CD4-positive, alpha-beta T cell treated with Interleukin-10 for 1 hour (primary cell): ENCODE data around the gene OR52K2.
A peak's percentile ranks its signal among the peaks of the same experiment; 100 is the strongest.
"Not testable (repeated sequence)": the region's sequence is repeated elsewhere in the genome, so short reads cannot be mapped to it uniquely, and the experiment has no call there.

Experiments used
- DNase-seq: peaks from one replicate; pipeline ENCODE4 v3.0.0-alpha.2; 2020

OR52K2 gene

DNA sequence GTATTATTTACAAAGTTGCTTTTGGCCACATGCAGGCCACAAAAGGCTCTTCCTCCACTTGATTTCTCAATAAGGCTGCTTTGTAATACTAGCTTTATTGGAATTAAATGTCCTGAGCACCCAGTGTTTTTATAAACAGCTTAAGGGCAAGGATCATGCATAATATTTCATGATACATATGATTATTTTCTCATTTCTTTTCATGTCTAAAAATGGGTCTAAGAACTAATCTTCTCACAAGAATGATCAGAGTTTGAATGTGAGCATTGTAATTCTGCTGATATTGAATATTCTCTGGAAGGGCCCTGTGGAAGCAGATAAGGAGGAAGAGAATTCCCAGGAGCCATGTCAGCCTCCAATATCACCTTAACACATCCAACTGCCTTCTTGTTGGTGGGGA, at the start of gene OR52K2:
OR52K2 (plus strand) TSS at position 301 of the 400 bp plus-strand sequence; CDS start at position 346, 45 bp downstream.
- no peak for DNase-seq

DNA sequence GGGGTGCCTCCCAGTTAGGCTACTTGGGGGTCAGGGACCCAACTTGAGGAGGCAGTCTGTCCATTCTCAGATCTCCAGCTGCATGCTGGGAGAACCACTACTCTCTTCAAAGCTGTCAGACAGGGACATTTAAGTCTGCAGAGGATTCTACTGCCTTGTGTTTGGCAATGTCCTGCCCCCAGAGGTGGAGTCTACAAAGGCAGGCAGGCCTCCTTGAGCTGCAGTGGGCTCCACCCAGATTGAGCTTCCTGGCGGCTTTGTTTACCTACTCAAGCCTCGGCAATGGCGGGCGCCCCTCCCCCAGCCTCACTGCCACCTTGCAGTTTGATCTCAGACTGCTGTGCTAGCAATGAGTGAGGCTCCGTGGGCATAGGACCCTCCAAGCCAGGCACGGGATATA, 42.9 kb upstream of the OR52K2 start:
- not testable (repeated sequence) for DNase-seq

DNA sequence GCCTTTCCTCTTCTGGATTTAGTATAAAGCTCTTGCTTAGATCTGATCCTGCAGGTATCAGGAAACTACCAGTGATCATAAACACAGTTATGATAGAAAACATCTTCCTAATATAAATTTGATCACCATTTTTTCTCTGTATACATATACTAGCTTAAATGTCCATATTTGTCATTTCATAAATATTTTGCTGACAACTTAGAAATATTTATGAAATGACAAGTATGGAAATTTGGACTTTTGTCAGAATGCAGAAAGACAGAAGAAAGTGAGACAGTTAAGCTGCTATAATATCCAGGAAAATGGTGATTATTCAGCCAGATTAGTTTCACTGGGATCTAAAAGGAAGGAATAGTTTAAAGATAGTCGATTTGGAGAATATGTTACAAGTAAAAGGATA, 32.8 kb upstream of the OR52K2 start:
- DNase-seq, result no peak

DNA sequence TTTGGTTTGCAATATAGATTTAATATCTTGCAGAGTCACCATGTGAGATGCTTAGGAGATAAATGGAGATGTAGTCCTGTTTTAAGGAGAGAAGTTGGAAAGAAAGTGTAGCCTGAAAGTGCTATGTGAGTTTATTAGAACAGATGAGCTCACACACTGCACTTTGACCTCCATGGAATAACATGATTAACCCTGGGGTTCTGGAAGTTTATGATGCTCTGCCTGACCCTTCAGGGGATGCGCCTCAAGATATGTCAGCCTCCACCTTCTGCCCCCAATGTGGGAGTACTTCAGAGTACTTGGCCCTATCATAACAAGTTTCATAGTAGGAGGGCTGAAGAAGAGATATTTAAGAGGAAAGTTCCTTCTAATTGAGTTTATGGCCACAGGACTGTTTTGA, 32.3 kb upstream of the OR52K2 start:
- DNase-seq, result no peak

DNA sequence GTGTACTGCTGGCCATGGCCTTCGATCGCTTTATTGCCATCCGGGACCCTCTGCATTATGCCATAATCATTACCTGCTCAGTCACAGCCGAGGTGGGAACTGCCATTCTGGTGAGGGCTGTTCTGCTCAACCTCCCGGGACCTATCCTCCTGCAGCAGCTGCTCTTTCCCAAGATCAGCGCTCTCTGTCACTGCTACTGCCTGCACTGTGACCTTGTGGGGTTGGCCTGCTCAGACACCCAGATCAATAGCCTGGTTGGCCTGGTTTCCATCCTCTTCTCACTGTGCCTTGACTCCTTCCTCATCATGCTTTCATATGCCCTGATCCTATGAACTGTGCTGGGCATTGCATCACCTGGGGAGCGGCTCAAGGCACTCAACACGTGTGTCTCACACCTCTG, 30.7 kb upstream of the OR52K2 start:
- DNase-seq, result no peak

DNA sequence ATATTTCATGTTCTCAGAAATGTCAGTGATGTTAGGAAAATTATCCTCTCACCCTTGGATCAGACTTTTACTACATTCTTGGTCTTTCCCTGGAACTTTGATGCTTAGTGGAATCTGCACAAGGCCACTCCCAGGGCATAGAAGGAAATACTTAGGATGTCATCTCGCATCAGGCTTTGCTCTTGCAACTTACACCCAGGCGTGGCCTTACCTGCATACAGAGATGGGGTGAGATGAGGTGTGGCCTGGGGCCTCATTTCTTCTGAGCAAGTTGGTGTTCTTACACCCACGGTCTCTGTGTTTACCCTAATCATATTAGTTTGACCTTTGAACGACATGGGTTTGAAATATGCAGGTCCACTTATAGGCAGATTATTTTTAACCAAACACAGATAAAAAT, 19.0 kb upstream of the OR52K2 start:
- no peak for DNase-seq

DNA sequence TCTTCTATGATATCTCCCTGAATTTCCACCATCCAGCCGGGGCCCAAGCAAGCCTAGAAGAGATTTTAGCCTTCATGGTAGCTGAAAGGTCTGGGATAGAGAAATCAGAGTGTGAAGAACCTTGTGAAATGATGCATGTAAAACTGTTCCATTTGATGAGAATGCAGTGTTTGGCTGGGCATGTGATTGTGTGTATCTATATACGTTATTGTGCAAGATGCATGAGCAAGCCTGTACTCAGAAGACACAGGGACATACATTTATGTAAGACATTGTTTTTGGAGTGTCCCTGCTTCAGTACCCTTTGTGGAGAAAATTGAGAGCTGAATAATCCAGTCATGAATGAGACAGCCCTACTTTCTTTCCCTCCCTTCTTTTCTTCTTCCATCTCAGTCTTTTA, 15.2 kb upstream of the OR52K2 start:
- no peak for DNase-seq

DNA sequence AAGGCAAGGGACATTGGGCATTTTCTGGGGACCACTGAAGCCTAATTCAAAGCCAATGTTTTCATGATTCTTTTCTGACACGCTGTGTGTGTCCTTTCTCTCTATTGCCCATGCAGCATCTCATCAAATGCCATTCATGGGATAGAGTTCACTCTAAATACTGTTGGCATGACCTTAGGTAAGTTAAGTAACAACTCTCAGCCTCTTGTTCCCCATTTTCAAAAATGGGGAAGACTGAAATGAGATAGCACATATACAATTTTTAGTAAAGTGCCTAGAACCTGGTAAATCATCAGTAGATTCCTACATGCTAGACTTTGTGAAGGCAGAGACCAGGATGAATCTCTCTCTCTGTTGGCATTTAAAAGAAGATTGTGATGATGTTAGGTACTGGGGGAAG, 12.7 kb upstream of the OR52K2 start:
- DNase-seq, result no peak

DNA sequence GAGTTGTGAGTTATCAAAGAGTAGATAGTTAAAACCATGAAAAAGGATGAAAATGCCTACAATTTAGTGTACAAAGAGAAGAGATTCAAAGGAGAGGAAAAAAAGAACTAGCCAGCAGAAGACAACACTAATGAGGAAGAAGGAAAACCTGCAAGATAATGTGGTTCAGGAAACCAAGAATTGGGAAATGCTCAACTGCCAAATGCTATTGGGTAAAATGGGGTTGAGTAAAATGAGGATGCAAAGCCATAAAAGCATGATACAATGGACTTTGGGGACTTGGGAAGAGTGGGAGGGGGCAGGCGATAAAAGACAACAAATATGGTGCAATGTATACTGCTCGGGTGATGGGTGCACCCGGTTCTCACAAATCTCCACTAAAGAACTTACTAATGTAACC, 7.6 kb upstream of the OR52K2 start:
- no peak for DNase-seq

DNA sequence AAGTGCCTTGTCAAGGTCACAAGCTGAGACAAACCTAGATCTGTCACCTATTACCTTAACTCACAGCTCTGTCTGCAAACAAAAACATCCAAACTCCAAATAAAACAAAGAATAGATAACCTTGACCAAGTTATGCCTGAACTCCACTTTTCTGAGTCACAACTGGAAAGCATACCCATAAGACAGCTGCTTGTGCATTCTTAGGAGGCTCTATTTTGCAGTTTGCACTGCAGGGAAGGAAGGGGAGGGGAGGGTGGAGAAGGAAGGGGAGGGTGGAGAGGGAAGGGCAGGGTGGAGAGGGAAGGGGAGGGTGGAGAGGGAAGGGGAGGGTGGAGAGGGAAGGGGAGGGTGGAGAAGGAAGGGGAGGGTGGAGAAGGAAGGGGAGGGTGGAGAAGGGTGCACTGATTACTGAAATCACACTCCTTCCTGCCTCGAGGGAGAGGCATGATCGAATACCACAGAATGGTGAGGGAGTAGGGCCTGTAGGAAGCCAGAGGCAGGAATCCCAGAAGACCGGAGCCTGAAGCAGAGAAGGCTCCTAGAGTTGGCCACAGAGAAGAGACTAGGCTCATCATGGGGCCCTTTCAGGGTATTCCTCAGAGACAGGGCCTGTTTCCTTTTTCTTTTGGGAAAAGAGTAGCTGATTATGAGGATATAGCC, 5.7 kb upstream of the OR52K2 start:
- DNase-seq, result no peak

DNA sequence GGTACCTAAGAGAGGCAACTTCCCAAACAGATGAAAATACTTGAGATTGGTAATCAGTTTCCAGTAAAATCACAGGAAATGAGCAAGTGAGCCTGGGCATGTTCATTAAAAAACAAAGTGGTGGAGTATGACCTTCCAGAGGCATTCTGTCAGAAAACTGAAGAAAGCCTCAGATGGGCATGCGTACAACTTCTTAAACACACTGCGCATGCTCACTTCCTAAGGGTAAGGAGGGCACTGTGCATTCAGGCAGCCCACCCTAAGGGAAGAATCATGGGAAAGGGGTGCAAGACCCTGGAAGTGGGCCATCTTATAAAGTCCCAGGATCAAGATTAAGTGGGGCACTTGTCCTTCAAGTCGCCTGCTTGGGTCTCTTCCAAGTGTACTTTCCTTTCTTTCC, 4.0 kb downstream of the OR52K2 start:
- DNase-seq, result no peak

DNA sequence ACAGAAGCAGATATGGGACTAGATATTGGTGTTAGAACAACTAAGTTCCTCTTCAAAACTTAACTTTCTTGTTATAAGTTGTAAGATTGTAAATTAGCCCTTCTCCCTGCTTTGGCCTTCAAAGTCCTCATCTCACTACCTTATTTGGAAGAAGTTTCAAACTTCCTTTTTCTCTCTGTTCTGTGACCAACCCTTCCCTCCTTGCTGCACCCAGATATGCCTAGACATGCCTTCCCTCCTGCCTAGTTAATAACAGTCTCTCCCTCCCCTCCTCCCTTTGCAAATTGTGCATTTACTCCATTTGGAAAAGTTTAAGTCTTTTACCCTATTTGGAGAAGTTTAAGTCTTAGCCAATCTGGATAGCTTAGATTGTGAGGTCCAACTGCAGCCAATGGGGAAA, 4.9 kb downstream of the OR52K2 start:
- DNase-seq, result no peak

DNA sequence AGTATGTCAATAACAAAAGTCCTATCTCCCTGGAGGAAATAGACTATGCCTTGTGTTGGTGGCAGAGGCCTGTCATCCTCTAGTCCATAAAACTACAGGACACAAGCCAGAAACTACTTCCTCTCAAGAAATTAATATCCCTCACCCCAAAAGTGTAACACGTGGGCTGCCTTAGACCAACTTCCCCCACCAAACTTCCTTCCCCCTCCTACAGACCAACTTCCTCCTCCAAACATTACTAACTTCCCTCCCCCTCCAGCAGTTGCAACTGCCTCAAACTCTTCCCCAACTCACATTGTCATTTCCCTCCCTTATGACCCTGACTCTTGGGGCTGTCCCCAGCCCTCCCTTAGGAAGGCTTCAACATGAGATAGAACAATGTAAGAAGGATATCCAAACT, 6.3 kb downstream of the OR52K2 start:
- peak; percentile 16 for DNase-seq

DNA sequence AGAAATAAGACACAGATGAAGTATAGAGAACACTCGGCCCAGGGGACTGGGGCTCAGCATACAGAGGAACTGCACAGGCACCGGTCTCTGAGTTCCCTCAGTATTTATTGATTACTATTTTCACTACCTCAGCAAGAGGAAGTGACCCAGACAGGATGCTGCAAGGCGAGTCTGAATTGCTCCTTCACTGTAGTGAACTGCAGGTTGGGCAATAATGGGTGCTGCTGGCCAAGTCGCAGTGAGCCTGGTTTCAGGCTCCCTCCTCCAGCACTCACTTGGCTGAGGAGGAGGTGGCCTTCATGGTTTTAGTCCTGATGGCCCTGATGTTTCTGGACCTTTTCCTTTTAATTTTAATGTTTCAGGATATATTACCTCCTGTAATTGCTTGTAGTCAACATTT, 10.4 kb downstream of the OR52K2 start:
- peak; percentile 10 for DNase-seq

DNA sequence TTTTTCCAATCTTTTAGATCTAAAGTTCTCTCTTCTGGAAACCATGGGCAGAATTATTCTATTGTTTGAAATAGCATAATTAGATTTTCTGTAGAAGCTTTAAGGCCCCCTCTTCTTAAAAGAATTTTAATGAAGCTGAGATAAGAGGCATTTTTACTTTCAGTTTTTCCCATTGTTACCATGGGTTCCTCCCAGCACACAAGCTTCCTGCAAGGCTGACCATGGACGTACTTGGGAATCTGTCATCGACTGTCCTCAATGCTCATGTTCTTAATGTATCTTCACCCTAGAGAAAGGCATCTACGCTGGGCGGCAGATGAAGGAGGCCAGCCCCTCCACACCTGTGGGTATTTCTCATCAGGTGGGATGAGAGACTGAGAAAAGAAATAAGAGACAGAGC, 11.1 kb downstream of the OR52K2 start:
- DNase-seq, result no peak

DNA sequence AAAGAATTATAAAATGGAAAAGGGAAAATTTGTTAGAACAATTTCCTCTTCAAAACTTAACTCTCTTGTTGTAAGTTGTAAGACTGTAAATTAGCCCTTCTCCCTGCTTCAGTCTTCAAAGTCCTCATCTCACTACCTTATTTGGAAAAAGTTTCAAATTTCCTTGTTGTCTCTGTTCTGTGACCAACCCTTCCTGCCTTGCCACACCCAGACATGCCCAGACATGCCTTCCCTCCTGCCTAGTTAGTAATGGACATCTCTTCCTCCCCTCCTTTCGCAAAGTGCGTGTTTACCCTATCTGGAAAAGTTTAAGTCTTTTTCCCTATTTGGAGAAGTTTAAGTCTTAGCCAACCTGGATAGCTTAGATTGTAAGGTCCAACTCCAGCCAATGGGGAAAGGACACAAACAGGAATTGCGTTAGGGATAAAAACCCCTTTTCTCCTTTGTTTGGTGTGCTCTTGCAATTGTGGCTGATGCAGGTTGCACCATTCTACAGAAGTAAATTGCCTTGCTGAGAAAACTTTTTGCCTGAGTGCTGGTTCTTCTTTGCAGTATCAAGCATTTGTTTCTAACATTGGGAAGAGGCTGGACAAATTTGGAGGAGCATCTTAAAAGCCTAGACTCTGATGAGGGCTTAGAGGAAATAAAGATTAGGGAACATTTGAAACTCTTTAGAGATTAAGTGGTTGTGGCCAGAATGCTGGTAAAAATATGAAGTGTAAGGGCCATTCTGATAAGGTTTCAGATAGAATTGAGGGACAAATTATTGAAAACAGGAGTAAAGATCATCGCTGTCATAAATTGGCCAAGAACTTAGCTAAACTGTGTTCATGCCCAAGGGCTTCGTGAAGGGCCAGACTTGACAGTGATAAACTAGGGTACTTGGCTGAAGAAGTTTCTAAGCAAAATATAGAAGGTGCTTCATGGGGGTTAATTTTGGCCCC, 15.4 kb downstream of the OR52K2 start:
- DNase-seq, result no peak

DNA sequence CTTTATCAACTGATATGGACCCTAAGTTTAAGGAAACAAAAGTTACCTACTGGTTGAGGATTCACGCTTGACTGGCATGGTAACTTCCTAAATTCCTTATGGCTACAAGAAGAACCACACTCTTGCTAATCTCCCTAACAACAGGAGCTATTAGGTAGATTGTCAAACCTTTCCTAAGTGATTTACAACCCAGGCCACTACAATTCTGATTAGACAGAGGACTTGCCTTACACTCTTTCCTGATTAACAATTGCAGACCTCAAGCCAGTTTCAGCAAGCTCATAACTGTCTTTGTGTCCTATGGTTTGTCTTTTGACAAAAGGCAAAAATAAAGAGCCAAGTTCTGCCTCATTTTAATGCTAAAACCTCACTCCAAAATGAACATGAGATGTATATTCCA, 16.3 kb downstream of the OR52K2 start:
- no peak for DNase-seq

DNA sequence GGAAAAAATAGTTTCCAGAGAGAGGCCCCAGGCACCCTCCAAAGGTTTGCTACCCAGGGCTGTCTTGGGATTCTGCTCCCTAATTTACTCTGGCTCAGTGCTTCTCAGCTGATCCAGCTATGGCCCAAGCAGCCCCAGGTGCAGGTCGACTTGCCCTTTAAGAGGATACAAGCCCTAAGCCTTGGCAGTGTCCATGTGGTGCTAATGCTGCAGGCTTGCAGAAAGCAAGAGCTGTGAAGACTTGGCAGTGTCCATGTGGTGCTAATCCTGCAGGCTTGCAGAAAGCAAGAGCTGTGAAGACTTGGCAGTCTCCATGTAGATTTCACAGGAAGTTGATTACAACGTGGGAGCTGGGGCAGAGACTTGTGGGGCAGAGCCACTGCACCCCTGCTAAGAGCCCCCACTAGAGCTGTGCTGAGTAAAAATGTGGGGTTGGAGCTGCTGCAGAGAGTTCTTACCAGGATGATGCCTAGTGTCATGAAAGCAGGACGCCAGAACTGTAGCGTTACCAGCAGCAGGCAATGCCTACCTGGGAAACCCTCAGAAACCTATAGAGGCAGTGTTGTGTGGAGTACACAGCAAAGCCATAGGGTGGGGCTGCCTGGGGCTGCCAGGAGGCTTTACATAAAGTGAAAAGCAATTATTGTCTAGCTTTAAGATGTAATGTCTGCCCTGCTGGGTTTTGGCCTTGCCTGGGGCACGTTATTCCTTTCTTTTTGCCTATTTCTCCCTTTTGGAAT, 17.2 kb downstream of the OR52K2 start:
- no peak for DNase-seq

DNA sequence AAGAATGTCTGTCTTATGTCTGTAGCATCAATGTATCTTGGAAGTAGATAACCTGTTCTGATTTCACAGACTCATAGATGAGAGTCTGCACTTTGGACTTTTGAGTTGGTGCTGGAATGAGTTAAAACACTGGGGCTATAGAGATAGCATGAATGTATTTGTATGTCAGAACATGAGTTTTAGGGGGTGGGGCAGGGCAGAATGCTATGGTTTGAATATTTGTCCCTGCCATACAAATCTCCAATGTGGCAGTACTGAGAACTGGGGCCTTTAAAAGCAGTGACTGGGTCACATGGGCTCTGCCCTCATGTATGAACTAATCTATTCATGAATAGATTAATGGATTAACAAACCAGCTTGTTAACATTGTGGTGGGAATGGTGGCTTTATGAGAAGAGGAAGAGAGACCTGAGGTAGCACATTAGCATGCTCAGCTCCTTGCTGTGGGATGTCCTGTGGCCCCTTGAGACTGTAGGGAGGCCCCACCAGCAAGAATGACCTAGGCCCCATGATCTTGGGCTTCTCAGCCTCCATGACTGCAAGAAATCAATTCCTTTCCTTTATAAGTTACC, 17.9 kb downstream of the OR52K2 start:
- DNase-seq, result no peak

DNA sequence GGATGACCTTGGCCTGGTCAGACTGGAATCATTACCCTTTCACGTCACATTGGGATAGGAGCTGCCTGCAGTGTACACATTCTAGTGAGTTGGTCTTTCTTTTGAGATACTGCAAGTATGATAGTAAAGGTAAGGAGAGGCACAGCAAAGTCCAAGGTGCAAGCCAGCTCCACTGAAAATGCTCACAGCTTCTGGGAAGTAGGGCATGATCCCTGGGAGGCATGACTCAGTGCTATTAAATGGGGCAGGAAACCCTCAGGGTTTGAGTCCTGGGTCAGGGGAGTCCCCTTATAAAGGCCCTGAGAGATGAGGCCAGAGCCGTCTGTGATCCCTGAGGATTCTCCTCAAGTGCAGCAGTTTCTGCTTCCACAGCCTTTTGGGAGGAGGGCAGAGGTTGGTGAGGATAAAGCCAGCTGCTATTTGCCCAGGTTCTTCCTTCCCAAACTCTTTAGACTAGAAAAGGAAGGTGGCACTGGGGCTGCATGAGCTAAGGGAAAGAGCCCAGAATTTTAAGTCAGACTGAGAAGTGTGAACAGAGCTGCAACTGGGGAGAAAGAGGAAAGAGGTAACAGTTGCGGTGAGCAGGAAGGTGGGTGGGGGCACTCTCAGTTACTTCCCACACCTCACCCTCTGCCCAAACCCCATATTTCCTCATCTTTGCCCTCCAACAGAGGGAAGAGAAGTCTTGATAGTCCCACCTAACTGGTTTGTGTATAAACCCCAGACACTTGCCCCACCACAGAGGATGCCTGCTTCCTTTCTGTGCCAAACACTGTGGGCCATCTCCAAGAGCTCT, 18.9 kb downstream of the OR52K2 start:
- DNase-seq, result no peak

DNA sequence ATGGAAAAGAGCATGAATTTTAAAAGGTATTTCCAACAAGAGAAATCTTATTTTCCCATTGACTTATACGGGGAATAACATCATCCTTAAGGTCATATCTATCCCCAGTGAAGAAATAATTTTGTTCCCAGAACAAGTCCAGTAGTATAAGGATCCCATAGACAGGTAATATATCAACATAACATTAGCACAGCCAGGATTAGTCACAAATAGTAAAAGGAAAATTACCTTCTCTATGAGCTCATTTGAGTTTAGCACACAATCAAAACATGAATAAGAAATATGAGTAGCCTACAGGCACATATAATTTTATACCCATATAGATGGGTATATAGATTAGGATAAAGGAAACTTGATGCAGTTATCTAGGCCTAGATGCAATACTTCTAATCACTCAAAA, 30.5 kb downstream of the OR52K2 start:
- no peak for DNase-seq

DNA sequence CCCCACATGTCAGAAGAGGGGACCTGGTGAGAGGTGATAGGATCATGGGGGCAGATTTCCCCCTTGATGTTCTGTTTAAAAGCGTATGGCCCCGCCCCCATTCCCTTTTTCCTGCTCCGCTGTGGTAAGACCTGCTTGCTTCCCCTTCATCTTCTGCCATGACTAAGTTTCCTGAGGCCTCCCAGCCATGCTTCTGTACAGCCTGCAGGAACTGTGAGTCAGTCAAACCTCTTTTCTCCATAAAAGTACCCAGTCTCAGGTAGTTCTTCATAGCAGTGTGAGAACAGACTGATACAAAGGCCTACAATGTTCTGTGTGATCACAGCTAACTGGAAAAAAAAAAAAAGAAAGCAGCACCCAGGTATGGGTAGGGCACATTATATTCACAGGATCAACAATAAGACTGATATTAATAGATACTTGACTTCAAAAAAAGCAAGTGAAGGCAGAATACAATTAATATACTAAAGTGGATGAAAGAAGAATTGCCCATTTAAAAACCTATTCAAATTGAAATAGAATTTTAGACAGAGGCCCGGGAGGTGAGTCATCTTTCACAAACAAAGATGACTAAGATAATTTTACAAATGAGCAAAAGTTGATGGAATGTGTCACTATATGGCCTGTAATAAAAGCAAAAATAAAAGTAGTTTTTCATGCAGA, 31.6 kb downstream of the OR52K2 start:
- no peak for DNase-seq
